HFFc6 (cell line): Measurements from ENCODE around the gene PAX3. TPM values are rescaled to one million over a fixed set of nuclear protein-coding genes. Genes with fewer than 3 reads are reported as not detected.
A peak's percentile ranks its signal among the peaks of the same experiment; 100 is the strongest.

Experiments used
- DNase-seq: peaks from one replicate; pipeline ENCODE4 v3.0.0-alpha.2; 2018
- H3K27ac Mint-ChIP-seq: 2 replicates; pipeline ENCODE4 v1.8.0; 2020; ENCODE audit warnings: mild to moderate bottlenecking, mixed read lengths
- H3K27me3 Mint-ChIP-seq: 2 replicates; pipeline ENCODE4 v1.8.0; 2021; ENCODE audit warnings: mild to moderate bottlenecking, moderate library complexity, mixed read lengths; ENCODE audit not compliant: insufficient read depth
- H3K36me3 Mint-ChIP-seq: 2 replicates; pipeline ENCODE4 v1.8.0; 2021; ENCODE audit warnings: low read depth, mixed read lengths
- H3K4me1 Mint-ChIP-seq: 2 replicates; pipeline ENCODE4 v1.8.0; 2020; ENCODE audit warnings: low read depth, mixed read lengths
- H3K4me3 Mint-ChIP-seq: 2 replicates; pipeline ENCODE4 v1.8.0; 2020; ENCODE audit warnings: mild to moderate bottlenecking, moderate library complexity, mixed read lengths
- H3K9me3 Mint-ChIP-seq: 2 replicates; pipeline ENCODE4 v1.8.0; 2020; ENCODE audit warnings: mild to moderate bottlenecking, mixed read lengths
- CTCF ChIP-seq: fragments of 200-600 bp; sonication (generic); IDR thresholded peaks from 2 replicates; pipeline ENCODE4 v1.5.0; 2021; ENCODE audit warnings: antibody characterized with exemption, mild to moderate bottlenecking
- total RNA-seq, 6 experiments: library from RNA; stranded (reverse); fragmentation: NEBNext Ultra II Directional; extraction: Animal tissue kit (Norgen Biotek cat#: 25700); gene quantifications; 2 replicates in 1 of 6; 3 replicates in 5 of 6; pipeline ENCODE4 v1.2.3, GENCODE V29; 2021

Gene PAX3
- total RNA-seq, 6 experiments from 2014 or later: 13.2 to 20.7 (median 16.4) TPM

DNA sequence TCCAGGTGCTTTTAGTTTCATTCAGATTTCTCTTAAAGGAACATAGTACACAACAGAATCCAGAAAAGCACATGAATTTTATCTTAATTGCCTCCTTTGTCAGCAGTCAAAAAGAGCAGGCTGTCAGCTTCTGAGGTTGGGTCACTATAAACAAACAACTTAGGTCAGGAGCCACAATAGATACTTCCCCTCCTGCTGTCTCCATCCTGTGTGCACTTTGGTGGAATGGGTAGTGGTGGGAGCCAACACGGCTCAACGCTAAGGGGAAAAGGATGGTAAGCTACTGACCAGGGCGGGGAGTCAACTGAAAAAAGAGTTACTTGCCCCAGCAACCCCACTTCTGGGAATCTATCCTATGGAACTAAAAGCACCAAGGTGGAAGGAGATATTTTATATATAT lies 121.9 kb downstream of the PAX3 start:
- H3K4me3 Mint-ChIP-seq: no peak overlapping the region
- no peaks in the 10 kb centered on the region for H3K36me3 Mint-ChIP-seq
- peaks cover 1% of the 10 kb centered on the region; the same call in 1 of the 2 replicates for H3K27me3 Mint-ChIP-seq
- no peak for DNase-seq
- H3K27ac Mint-ChIP-seq: no peak overlapping the region
- no peaks in the 10 kb centered on the region for H3K4me1 Mint-ChIP-seq
- TF ChIP-seq CTCF: no peak
- no peaks in the 10 kb centered on the region for H3K9me3 Mint-ChIP-seq

- H3K36me3 Mint-ChIP-seq: no peaks in the 10 kb centered on the region
- H3K9me3 Mint-ChIP-seq: no peaks in the 10 kb centered on the region
- DNase-seq: no peak
- H3K27me3 Mint-ChIP-seq: peaks cover 1% of the 10 kb centered on the region
- peaks cover 6% of the 10 kb centered on the region for H3K4me1 Mint-ChIP-seq
- TF ChIP-seq CTCF: no peak
- H3K27ac Mint-ChIP-seq: no peak overlapping the region
- no peak overlapping the region for H3K4me3 Mint-ChIP-seq
These were observed 124.3 kb downstream of the PAX3 start for GRCh38 chr2:222174450-222174849.

DNA sequence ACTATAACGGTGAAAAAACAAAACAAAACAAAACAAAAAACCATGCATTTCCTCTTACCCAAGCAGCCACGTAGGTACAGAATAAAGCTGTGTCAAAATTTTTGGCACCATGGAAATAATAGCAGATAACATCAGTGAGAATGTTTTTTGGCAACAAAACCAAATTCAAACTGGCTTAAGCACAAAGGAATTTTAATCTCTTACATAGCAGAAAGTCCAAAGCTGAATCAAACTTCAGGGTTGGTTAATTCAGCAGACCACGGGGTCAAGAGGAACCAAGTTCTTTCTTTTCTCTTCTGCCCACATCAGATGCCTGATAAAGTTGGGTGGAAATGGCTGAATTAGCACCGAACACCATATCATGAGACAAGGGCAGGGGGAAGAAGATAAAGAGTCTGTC lies 129.5 kb downstream of the PAX3 start:
- Mint-ChIP-seq H3K4me3 (no peak overlapping the region; the same call in 1 of the 2 replicates), H3K27ac (no peak overlapping the region), H3K9me3 (no peaks in the 10 kb centered on the region), H3K27me3 (peaks cover 4% of the 10 kb centered on the region), H3K36me3 (no peaks in the 10 kb centered on the region), H3K4me1 (peaks cover 14% of the 10 kb centered on the region)
- peak; percentile 68 for DNase-seq
- TF ChIP-seq CTCF: no peak

- peaks cover 8% of the 10 kb centered on the region for H3K27me3 Mint-ChIP-seq
- no peak overlapping the region for H3K4me3 Mint-ChIP-seq
- no peak for TF ChIP-seq CTCF
- H3K36me3 Mint-ChIP-seq: no peaks in the 10 kb centered on the region
- DNase-seq: no peak
- no peaks in the 10 kb centered on the region for H3K9me3 Mint-ChIP-seq
- no peak overlapping the region for H3K27ac Mint-ChIP-seq
- peaks cover 14% of the 10 kb centered on the region for H3K4me1 Mint-ChIP-seq
These were observed 131.0 kb downstream of the PAX3 start for GRCh38 chr2:222167762-222168161.

DNA sequence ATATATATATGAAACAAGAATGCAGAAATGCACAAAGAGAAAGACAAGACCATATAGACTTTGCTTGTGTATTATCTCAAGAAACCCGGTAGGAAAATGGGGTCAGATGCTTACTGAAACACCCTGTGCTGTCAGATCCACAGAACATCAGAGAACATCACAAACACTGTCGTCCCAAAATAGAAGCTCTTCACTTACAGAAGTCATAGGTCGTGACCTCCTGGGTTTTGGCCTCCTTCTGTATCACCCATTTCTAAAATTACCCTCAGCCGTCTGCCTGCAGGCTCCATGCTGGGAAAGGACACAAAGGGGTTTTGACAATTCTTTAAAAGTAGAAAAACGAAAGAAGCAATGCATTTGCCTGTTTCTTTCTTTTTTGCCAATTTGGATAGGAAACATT lies 137.9 kb downstream of the PAX3 start:
- Mint-ChIP-seq H3K4me1 (no peaks in the 10 kb centered on the region), H3K36me3 (no peaks in the 10 kb centered on the region), H3K9me3 (no peaks in the 10 kb centered on the region), H3K27me3 (peaks cover 4% of the 10 kb centered on the region), H3K27ac (no peak overlapping the region), H3K4me3 (no peak overlapping the region)
- DNase-seq: no peak
- no peak for TF ChIP-seq CTCF

DNA sequence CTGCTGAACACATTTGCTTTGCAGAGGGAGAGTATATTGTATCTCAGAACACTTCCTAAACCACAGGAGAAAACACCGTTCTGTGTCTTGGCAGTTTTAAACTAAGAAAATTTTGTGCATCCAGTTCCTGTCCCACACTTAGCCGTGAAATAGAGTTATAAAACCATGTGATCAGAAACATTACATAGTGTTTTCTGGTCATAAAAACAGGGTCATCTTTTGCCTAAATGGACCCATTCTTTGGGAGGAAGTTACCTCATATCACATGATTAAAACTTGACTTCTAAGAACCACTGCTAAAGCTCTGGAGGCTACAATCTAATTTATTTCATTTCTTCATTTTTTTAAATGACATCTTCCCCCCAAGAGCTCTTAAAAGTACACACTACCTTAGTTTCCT lies 138.7 kb downstream of the PAX3 start:
- Mint-ChIP-seq H3K36me3 (no peaks in the 10 kb centered on the region), H3K4me1 (no peaks in the 10 kb centered on the region), H3K27ac (no peak overlapping the region), H3K9me3 (peaks cover 4% of the 10 kb centered on the region), H3K27me3 (peaks cover 4% of the 10 kb centered on the region), H3K4me3 (no peak overlapping the region)
- no peak for DNase-seq
- TF ChIP-seq CTCF: no peak
